ENCODE data around the gene LIPE.

Gene LIPE

GRCh38 chr19:42362891-42363440 lies 64.2 kb downstream of the LIPE start:
- peaks cover 22% of the 10 kb centered on the region for H3K4me1 ChIP-seq (ENCODE audit: control insufficient read depth, low read length)
- no peaks in the 10 kb centered on the region for H4K20me1 ChIP-seq (ENCODE audit: control insufficient read depth, insufficient read depth, low read depth, low read length)
- H3K79me2 ChIP-seq (ENCODE audit: control insufficient read depth, low read length), result no peaks in the 10 kb centered on the region
- peaks cover 17% of the 10 kb centered on the region for H3K36me3 ChIP-seq (ENCODE audit: control insufficient read depth, low read length)
- no peak overlapping the region for H3K4me3 ChIP-seq (ENCODE audit: low read length)
- H3F3A ChIP-seq (ENCODE audit: control insufficient read depth, insufficient read depth), result peaks cover 6% of the 10 kb centered on the region; the same call in 1 of the 2 replicates
- no peak overlapping the region for H3K27ac ChIP-seq (ENCODE audit: low read depth, low read length)
- H3K9me2 ChIP-seq (replicated peaks; ENCODE audit: control insufficient read depth, low read length), result no peaks in the 10 kb centered on the region
- no peak overlapping the region for H3K4me2 ChIP-seq (ENCODE audit: low read length)
- TF ChIP-seq EZH2phosphoT487 (IDR thresholded peaks at IDR 0.05; ENCODE audit: borderline replicate concordance, low read length), result no peak
- TF ChIP-seq CTCF (IDR thresholded peaks at IDR 0.05; ENCODE audit: low read depth, low read length, poor library complexity, severe bottlenecking), result no peak
- H3K9me3 ChIP-seq (ENCODE audit: control insufficient read depth, insufficient read depth, low read length), result peaks cover 11% of the 10 kb centered on the region; the same call in 1 of the 2 replicates
- H3K27me3 ChIP-seq (ENCODE audit: control insufficient read depth, low read length), result no peaks in the 10 kb centered on the region

- Histone ChIP-seq H3K4me3 (ENCODE audit: low read length) (no peak overlapping the region), H3K9me2 (replicated peaks; ENCODE audit: control insufficient read depth, low read length) (no peaks in the 10 kb centered on the region), H3F3A (ENCODE audit: control insufficient read depth, insufficient read depth) (peaks cover 6% of the 10 kb centered on the region; the same call in 1 of the 2 replicates), H3K79me2 (ENCODE audit: control insufficient read depth, low read length) (no peaks in the 10 kb centered on the region), H3K36me3 (ENCODE audit: control insufficient read depth, low read length) (peaks cover 17% of the 10 kb centered on the region), H3K9me3 (ENCODE audit: control insufficient read depth, insufficient read depth, low read length) (peaks cover 11% of the 10 kb centered on the region; the same call in 1 of the 2 replicates), H3K4me2 (ENCODE audit: low read length) (no peak overlapping the region), H3K27me3 (ENCODE audit: control insufficient read depth, low read length) (no peaks in the 10 kb centered on the region), H3K27ac (ENCODE audit: low read depth, low read length) (no peak overlapping the region), H3K4me1 (ENCODE audit: control insufficient read depth, low read length) (peaks cover 22% of the 10 kb centered on the region), H4K20me1 (ENCODE audit: control insufficient read depth, insufficient read depth, low read depth, low read length) (no peaks in the 10 kb centered on the region)
- TF ChIP-seq CTCF (IDR thresholded peaks at IDR 0.05; ENCODE audit: low read depth, low read length, poor library complexity, severe bottlenecking) (no peak), EZH2phosphoT487 (IDR thresholded peaks at IDR 0.05; ENCODE audit: borderline replicate concordance, low read length) (no peak)
These were observed 64.8 kb downstream of the LIPE start for GRCh38 chr19:42362342-42362741.

GRCh38 chr19:42361545-42361910 lies 65.7 kb downstream of the LIPE start:
- TF ChIP-seq EZH2phosphoT487 (IDR thresholded peaks at IDR 0.05; ENCODE audit: borderline replicate concordance, low read length) (no peak), CTCF (IDR thresholded peaks at IDR 0.05; ENCODE audit: low read depth, low read length, poor library complexity, severe bottlenecking) (no peak)
- peaks cover 17% of the 10 kb centered on the region for H3K36me3 ChIP-seq (ENCODE audit: control insufficient read depth, low read length)
- H3K9me2 ChIP-seq (replicated peaks; ENCODE audit: control insufficient read depth, low read length), result no peaks in the 10 kb centered on the region
- peaks cover 22% of the 10 kb centered on the region for H3K4me1 ChIP-seq (ENCODE audit: control insufficient read depth, low read length)
- no peaks in the 10 kb centered on the region for H3K79me2 ChIP-seq (ENCODE audit: control insufficient read depth, low read length)
- no peak overlapping the region for H3K27ac ChIP-seq (ENCODE audit: low read depth, low read length)
- no peak overlapping the region for H3K4me3 ChIP-seq (ENCODE audit: low read length)
- no peak overlapping the region for H3K4me2 ChIP-seq (ENCODE audit: low read length)
- peaks cover 6% of the 10 kb centered on the region; the same call in 1 of the 2 replicates for H3F3A ChIP-seq (ENCODE audit: control insufficient read depth, insufficient read depth)
- H4K20me1 ChIP-seq (ENCODE audit: control insufficient read depth, insufficient read depth, low read depth, low read length), result no peaks in the 10 kb centered on the region
- H3K9me3 ChIP-seq (ENCODE audit: control insufficient read depth, insufficient read depth, low read length), result peaks cover 11% of the 10 kb centered on the region; the same call in 1 of the 2 replicates
- no peaks in the 10 kb centered on the region for H3K27me3 ChIP-seq (ENCODE audit: control insufficient read depth, low read length)
